Ishikawa (cell line): Measurements from ENCODE around the gene FBF1.

Source experiments
- CEBPB ChIP-seq: IDR thresholded peaks from 2 replicates; pipeline ENCODE4 v1.6.1; 2012
- EP300 ChIP-seq: IDR thresholded peaks from 2 replicates; pipeline ENCODE4 v1.6.1; 2012; ENCODE audit warnings: borderline replicate concordance
- FOXM1 ChIP-seq: IDR thresholded peaks from 2 replicates; pipeline ENCODE4 v1.6.1; 2012; ENCODE audit warnings: low read depth, borderline replicate concordance
- NFIC ChIP-seq: IDR thresholded peaks from 2 replicates; pipeline ENCODE4 v1.6.1; 2012
- TAF1 ChIP-seq: IDR thresholded peaks from 2 replicates; pipeline ENCODE4 v1.6.1; 2012; ENCODE audit warnings: low read depth, mild to moderate bottlenecking
- TEAD4 ChIP-seq: IDR thresholded peaks from 2 replicates; pipeline ENCODE4 v1.6.1; 2012
- ZBTB7A ChIP-seq: IDR thresholded peaks from 2 replicates; pipeline ENCODE4 v1.6.1; 2012; ENCODE audit warnings: low read depth
- TF ChIP-seq, protein P1 (sequence below): IDR thresholded peaks from 2 replicates; pipeline ENCODE4 v1.6.1; 2012

DNA sequence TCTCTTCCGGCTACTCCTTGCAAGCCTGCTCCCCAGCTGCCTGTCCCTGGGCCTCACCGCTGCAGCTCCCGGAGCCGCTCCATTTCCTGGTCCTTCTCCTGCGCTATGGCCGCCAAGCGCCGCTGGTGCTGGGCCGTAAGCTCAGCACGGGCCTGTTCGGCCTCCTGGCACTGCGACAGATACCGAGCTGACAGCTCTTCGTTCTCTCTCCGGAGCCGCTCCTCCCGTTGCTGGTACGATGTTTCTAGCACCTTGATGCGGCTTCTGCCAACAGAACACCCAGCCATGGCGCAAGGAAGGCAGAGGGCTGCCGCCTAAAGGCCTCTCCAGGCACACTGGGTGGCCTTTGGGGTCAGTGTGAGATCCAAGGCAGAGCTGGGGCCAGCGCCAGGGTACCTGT is 21.2 kb downstream of the FBF1 start:
- no peak for TF ChIP-seq FOXM1
- no peak for TF ChIP-seq NFIC
- TF ChIP-seq, protein P1, sequence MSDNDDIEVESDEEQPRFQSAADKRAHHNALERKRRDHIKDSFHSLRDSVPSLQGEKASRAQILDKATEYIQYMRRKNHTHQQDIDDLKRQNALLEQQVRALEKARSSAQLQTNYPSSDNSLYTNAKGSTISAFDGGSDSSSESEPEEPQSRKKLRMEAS, result no peak
- no peak for TF ChIP-seq EP300
- TF ChIP-seq TAF1, result no peak
- no peak for TF ChIP-seq TEAD4
- no peak for TF ChIP-seq CEBPB
- no peak for TF ChIP-seq ZBTB7A
